Muscle of back (tissue), 11 donors: Measurements from ENCODE around the gene ITGA4. TPM values are rescaled to one million over a fixed set of nuclear protein-coding genes. Genes with fewer than 3 reads are reported as not detected.

Experiments used
- DNase-seq, 3 donors: peaks; one replicate each; pipeline versions ENCODE4 v3.0.0 to v3.0.0-alpha.2; 2013
- polyA plus RNA-seq, 10 donors: library from polyadenylated mRNA; unstranded; fragments of 120-200 nt; gene quantifications; one replicate each; pipeline ENCODE4 v1.2.1, GENCODE V29; 2013; ENCODE audit not compliant: insufficient read length in 10 of 10

Gene ITGA4
- polyA plus RNA-seq, 10 donors: 15.5 to 33.5 (median 25.5) TPM

DNA sequence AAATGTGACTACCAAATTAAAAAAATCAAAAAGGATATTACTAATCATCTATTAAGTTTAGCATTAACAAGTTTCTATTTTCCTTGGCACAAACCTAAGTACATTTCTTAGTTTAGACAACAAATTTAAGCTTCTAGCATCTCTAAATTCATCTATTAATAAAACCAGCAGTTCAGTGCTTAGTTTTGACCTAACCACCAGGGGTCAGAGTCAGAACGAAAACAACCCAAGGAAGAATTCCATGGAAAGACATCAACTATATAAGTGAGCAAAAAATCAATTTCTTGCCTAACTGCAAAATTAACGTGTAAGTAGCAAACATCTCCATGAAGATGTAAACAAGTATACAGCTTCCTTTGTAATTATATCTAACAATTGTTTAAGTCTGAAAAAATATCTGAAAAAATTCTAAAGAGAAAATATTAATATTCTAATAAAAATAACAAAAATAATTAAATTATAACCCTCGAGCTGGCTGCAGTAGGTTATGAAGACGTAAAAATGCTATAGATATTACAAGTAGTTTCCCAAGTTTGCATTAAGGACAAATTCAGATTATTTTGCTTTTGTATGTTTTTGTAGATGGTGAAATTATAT is 116.1 kb downstream of the ITGA4 start:
- DNase-seq: peak; percentile 7 to 21 (median 16)

DNA sequence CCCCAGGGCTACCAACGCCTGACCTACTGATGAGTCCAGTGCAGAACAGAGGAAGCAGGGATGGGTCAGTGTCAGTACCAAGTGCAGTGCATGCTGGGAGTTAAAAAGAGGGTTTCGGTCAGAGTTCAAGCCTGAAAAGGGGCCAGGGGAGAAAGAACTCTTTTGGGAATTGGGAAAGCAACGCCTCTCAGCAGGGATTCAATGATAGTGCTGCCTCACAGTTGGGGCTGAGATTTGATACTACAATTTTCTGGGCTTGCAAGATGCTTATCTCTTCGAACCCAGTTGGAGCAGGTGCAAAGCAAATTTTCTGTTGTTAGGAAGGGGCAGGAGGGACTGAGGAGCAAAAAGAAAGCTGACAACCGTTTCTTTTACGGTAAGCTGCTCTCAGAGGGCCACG is 117.1 kb downstream of the ITGA4 start:
- DNase-seq: no peak

DNA sequence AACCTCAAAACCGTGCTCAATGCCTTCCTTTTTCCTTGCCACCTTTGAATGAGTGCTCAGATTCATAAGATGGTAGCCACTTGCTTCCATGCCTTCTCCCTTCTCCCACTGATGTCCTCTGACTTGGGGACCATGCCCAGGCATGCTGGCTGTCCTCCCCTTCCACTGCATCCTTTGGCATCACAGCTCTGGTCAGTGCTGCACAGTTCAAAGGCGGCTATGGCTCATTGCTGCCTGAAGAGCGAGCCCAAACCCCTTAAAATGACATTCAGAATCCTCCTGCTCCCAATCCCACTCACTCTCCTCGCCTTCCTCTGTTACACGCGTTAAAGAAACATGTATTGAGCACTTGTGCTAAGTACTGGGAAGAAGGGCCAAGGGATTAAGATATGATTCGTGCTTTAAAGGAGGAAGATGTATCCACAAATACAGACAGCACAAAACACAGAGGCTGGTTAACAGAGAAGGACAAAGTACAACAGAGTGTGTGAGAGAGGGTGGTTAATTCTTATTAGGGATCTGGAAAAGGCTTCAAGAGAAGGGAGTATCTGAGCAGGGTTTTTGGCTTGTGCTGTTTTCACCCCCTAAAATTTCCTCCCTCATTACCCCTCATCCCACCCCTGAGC is 118.0 kb downstream of the ITGA4 start:
- DNase-seq: no peak

DNA sequence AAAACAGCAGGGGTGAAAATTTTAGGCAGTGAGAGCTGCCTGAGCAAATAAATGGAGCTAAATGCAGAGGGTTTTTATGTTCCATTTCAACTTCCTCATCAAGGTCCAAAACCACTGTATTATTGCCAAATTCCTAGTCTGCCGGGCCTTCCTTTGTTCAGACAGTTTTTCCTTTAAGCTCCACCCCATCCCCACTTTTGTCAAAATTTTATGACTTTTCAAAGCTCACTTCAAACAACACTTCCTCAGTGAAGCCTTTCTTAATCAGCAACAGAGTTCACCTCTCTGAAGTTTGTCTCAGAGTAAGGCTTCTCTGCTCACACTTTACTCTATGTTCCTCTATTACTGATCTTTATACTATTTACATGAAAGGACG is 118.5 kb downstream of the ITGA4 start:
- DNase-seq: no peak

DNA sequence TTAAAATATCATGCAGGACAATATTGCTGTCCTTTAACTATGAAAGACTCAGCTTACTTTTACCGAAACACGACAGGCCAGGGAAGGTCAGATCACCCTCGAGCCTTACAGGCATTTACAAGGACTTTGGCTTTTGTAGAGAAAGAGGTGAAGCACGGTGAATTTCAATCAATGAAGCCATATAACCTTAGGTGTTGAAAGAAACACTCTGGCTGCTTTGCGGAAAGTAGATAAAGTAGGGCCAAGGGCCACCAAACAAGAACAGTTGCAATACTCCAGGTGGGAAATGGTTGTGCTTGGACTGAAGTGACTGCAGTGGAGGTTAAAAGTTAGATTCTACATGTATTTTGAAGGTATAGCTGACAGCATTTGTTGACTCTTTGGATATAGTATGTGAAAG is 119.2 kb downstream of the ITGA4 start:
- no peak for DNase-seq

DNA sequence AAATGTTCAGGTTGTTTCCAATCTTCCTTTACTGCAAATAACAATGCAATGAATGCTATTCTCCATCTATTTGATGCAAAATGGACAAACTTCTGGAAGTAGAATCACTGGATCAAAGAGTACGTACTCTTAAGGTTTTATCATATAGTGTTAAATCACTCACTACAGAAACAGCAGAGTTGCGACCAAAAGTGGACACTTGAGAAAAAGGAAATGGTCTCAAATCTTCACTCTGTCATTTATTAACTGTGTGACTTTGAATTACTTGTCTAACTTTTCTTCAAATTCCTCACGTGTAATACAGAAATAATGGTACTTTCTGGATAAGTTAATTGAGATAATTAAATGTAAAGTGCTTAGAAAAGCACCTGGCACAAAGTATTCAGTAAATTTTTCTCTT is 121.6 kb downstream of the ITGA4 start:
- no peak for DNase-seq

DNA sequence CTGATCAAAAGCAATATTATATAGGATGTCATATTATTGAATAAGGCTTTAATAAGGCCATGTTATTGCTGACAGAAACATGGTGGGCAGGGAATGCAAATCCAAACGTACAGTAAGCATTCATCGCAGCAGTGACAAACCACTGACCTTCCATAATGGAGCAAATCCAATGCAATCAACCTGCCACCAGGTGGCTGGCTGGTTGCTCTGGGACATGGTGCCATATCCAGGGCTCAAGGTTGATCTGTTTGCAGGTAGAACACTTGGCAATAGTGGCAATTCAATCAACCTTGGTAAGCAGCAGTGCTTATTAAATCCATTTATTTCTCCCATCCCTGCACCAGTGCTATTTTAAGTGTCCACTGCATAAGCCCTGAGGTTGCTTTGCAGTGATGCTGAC is 124.3 kb downstream of the ITGA4 start:
- DNase-seq: no peak

DNA sequence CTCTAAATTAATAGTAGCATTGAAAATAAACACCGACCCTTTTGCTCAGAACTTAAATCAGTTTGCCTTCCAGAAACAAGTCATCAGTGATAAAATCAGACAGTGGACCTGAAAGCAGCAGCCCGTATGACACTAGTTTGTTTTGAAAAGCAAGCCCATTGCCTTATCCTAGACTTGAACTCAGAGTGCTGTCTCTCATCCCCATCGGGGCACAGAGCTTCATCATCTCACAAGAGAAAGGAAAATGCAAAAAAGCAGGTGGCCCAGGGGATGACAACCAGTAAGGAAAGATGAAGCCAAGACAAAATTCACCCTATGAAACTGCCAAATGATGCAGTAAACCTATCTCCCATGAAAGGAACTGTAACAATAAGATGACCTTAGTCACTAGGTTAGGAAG is 128.5 kb downstream of the ITGA4 start:
- no peak for DNase-seq

Other genes starting within 250 kb of the ITGA4 start
- 10 to 100 TPM in 2 of 10 donors, 1 to 10 TPM in 8; 5.7 to 11.2 (median 8.3) TPM for gene CERKL, start 199.7 kb downstream of the ITGA4 start, polyA plus RNA-seq
- not detected for gene NEUROD1, start 223.1 kb downstream of the ITGA4 start, polyA plus RNA-seq